ENCODE data around the gene TTK.

DNA sequence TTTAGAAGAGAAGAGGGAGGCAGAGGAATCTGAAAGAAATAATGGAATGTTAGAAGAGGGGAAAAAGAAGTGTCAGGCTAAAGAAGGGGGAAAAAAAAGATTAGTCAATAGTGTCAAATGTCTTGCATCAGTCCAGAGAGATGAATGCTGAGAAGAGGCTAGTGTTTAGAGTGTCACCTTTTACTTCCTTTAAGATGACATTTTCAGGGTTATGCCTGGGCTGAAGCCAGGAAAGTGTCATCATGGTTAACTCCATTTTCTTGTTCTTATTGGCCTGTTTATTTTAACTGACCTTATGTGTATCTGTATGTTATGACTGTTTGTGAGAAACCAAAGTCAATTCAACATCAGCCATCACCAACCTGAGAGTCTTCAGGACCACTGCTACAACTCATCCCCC is 87.1 kb downstream of the TTK start:
- TF ChIP-seq, protein P1, sequence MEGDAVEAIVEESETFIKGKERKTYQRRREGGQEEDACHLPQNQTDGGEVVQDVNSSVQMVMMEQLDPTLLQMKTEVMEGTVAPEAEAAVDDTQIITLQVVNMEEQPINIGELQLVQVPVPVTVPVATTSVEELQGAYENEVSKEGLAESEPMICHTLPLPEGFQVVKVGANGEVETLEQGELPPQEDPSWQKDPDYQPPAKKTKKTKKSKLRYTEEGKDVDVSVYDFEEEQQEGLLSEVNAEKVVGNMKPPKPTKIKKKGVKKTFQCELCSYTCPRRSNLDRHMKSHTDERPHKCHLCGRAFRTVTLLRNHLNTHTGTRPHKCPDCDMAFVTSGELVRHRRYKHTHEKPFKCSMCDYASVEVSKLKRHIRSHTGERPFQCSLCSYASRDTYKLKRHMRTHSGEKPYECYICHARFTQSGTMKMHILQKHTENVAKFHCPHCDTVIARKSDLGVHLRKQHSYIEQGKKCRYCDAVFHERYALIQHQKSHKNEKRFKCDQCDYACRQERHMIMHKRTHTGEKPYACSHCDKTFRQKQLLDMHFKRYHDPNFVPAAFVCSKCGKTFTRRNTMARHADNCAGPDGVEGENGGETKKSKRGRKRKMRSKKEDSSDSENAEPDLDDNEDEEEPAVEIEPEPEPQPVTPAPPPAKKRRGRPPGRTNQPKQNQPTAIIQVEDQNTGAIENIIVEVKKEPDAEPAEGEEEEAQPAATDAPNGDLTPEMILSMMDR (IDR thresholded peaks at IDR 0.05; ENCODE audit: low read depth, low read length), result no peak
- TF ChIP-seq POLR2A (IDR thresholded peaks at IDR 0.05; ENCODE audit: extremely low read depth, insufficient read length) (no peak), MYC (IDR thresholded peaks at IDR 0.05; ENCODE audit: low read depth, low read length) (no peak)
- TF ChIP-seq, protein P2, sequence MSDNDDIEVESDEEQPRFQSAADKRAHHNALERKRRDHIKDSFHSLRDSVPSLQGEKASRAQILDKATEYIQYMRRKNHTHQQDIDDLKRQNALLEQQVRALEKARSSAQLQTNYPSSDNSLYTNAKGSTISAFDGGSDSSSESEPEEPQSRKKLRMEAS (IDR thresholded peaks at IDR 0.05; ENCODE audit: low read depth, low read length), result no peak
